Inflammatory macrophage treated with lipopolysaccharide for 4 hours (primary cell): ENCODE measurements around the gene BID.

Source experiments
- DNase-seq: peaks from one replicate; pipeline ENCODE4 v3.0.0-alpha.2; 2020

Gene BID

GRCh38 chr22:17782621-17783020 is 8.4 kb upstream of the BID start:
- DNase-seq, result no peak

GRCh38 chr22:17782158-17782557 is 7.9 kb upstream of the BID start:
- no peak for DNase-seq

GRCh38 chr22:17781319-17782031 is 7.2 kb upstream of the BID start:
- DNase-seq, result peak; percentile 99

- no peak for DNase-seq
Observed at GRCh38 chr22:17780741-17781318, 6.6 kb upstream of the BID start.

GRCh38 chr22:17780116-17780740 is 6.0 kb upstream of the BID start:
- no peak for DNase-seq

- no peak for DNase-seq
Observed at GRCh38 chr22:17779286-17780115, 5.2 kb upstream of the BID start.

- no peak for DNase-seq
Observed at GRCh38 chr22:17778412-17778976, 4.2 kb upstream of the BID start.

- DNase-seq, result no peak
Observed at GRCh38 chr22:17777717-17778044, 3.4 kb upstream of the BID start.

- peak; percentile 91 for DNase-seq
Observed at GRCh38 chr22:17777005-17777716, 2.9 kb upstream of the BID start.

GRCh38 chr22:17775781-17776465 is 1.7 kb upstream of the BID start:
- no peak for DNase-seq

GRCh38 chr22:17774926-17775685 is 837 bp upstream of the BID start:
- DNase-seq, result peak; percentile 44

- DNase-seq, result peak; percentile 47
Observed at GRCh38 chr22:17773606-17774205, 563 bp downstream of the BID start.

- peak; percentile 67 for DNase-seq
Observed at GRCh38 chr22:17772958-17773605, 1.2 kb downstream of the BID start.

- peak; percentile 27 for DNase-seq
Observed at GRCh38 chr22:17772249-17772957, 1.9 kb downstream of the BID start.

- DNase-seq, result no peak
Observed at GRCh38 chr22:17770180-17771077, 3.8 kb downstream of the BID start.

GRCh38 chr22:17769716-17770082 is 4.6 kb downstream of the BID start:
- no peak for DNase-seq

GRCh38 chr22:17769013-17769715 is 5.1 kb downstream of the BID start:
- DNase-seq, result peak; percentile 70
